ENCODE measurements around the gene BTNL2.

The BTNL2 gene

DNA sequence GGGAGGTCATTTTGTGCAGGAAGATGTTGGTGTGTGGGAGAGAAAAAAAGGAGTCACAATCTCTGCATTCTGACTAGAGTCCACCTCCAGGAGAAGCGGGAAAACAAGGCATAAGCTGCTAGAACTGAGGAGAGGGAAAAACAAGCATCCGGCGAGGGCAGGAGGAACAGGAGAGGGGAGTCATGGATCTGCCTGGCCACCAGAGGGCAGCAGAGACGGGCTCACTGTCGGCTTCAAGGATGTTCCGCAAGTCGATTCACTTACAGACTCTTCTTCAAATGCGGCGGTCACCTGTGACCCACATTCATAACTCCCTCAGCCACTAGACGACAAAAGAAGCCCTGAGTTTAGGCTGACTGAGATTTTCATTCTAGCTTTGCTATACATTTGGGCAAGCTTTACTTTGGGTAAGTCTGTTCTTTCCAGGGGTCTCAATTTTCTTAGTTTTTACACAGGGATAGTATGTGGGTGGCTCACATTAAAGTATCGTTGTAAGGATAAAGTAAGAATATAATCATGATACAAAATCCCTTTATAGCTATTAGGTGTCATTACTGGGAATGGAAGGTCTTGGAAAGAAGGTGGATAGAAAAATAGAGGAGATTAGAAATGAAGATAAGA lies 6.6 kb upstream of the BTNL2 start:
- DNase-seq: peak; percentile 77 to 86

DNA sequence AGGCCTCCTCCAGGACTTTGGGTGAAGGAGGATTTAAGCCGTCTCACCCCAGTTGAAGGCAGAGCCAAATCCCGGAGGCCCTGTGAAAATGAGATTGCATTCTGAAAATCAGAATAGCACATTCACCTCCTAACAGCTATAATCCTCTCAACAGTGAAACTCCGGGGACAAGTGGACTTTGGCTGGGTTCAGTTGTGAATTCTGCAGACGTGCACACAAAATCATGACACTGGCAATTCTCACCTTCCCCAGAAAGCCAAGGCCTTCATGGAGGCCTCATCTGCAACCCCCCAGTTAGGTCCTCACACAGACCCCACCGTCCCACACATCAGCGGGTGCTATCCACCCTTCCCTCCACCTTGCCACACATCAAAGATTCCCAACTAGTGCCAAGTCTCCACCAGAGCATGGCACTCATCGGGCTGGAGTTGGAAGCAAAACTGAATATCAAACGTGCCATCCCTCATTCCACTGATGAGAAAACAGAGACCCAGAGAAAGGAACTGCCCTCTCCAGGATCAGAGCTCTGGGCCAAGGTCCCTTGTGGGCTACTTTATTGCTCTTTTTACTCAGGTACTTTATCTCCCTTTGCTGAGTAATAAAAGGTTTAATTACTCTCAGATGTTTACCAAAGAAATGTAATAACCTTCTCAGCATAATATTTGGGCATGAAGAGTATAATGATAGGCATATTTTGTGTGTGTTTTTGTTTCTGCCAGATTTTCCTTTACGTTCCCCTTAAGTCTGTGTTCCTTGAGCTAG lies 4.8 kb upstream of the BTNL2 start:
- DNase-seq: no peak

DNA sequence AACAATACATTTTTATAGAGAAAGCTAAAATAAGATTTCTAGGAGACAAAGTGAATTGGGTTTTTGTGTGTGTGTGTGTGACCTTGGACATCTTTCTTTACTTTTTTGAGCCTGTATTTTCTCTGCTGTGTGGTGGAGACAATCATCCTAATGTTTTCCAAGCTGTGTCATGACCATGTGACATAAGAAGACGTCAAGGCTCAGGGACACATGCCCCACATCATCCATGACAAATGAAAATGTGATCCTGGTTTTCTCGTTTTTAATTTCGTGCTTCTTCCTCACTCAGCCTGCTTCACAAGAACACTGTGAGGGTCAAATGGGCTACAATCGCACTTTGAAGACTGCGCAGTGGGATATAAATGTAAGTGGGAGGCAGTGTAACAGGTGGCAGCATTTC lies 3.9 kb upstream of the BTNL2 start:
- DNase-seq: no peak

DNA sequence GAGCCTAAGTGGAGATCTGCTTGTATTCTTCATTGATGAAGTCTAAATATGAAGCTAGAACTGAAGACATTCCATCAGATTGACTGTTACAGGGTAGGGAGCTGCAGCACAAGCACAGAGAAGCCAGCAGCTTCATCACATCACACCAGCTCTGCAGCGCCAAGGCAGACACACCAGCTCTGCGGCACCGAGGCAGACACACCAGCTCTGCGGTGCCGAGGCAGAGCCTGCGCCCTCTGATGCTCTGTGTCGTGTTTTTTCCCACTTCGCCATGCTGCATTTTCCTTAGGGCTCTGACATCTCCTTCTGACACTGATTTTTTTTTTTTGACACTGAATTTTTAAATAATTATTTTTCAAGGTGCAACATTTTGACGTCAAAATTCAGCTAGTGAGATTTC lies 784 bp downstream of the BTNL2 start:
- no peak for DNase-seq

DNA sequence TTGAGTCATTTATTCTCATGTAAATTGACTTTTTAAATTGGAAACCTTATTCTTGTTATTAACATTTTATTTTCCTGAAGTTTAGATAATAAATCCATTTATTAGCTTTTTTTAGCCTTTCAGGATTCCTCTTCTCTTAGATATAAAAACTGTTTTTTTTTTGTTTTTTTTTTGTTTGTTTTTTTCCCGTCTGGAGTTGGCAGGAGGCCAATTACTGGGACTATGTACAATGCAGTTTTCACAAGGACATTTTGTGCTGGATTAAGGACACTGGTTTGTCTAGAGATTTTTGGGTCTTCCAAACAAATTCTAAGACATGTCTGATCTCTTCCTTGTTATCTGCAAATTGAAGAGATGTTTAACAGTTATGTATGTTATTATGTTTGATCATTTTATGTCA lies 1.3 kb downstream of the BTNL2 start:
- DNase-seq: no peak

DNA sequence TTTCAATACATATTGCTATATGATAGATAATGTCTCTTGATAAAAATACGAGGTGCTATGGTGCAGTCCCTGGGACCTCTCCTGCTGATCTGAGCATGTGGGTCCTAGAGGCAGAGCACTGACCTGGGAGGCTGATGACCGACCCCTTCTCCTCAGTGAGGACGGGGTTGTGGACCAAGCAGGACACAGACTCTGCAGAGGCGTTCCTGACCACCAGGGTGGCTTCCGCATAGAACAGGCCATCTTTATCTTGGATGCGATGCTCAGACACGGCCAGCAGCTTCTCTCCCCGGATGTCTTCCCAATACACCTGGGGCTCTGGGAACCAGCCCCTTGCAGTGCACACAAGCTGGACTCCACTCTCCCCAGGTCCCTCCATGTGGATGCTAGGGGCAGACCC lies 4.2 kb downstream of the BTNL2 start:
- DNase-seq: no peak

DNA sequence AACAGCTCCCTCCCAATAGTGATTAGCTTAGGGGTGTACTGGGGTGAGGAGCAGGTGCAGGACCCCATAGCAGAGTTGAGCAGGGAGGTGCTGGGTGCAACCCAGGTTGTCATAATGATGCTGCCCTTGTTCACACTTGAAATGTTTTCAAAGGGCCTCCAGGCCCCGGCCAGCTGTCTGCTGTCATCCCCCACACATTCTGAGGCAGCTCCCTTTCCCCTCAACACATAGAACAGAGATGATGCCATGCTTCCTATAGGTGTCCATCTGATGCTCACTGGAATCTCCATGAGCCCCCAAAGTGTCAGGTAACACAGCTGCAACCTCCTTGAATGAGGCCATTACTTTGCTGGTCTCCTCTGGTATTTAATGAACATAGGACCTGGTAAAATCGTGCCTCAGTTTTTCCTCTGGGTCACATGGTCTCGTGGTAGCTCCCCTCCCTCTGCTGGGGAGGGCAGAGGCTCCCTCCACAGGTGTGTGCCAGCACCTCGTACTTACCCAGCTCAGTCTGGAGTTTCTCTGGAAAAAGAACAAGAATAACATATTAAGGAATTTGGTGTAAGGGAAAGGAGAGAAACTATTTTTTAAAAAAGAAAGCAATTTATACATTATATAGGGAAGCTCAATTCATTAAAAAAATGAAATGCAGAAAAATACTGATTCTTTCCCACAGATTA lies 5.6 kb downstream of the BTNL2 start:
- no peak for DNase-seq

DNA sequence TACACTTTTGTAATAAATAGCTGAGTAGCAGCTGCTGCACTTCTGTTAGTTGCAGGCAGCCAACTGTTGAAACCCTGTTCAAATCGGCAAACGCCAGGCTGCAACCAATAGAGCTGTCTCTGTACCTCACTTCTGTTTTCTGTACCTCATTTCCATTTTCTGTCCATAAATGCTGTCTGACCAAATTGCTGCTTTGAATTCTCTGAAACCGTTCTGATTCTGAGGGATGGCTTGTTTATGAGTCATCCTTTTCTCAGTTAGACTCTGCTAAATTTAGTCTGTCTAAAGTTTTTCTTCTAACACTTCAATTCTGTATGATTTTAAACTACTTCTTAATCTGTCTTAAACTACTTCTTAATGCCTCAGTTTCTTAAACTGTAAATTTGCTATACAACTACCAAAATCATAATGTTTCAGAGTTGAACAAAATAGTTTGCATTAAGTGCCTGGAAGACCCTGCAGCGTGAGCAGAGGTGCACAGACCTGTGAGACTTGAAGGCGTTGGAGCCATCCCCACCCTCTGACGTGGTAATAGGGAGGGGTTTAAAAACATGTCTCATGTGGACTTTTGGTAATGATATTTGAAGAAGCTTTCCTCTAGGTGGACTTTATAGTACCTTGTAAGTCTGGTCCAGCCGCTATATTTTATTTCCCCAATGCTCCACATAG lies 9.6 kb downstream of the BTNL2 start:
- DNase-seq: no peak

DNA sequence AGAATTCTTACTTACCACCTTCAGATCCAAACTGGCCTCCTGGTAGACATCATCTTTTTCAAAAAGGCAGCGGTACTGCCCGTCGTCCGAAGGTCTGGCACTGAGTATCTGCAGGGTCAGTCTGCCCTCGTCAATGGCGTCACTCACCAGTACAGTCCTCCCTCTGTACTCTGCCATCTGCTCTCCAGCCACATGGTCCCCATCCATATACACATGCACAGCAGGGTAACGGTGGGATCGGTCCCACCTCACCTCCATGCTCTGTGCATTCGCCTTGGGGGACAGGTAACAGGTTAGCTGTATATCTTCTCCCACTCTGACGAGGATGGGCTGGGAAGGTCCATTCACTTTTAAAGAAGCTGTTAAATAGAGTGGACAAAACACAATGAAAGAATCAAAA lies 11.0 kb downstream of the BTNL2 start:
- DNase-seq: no peak

DNA sequence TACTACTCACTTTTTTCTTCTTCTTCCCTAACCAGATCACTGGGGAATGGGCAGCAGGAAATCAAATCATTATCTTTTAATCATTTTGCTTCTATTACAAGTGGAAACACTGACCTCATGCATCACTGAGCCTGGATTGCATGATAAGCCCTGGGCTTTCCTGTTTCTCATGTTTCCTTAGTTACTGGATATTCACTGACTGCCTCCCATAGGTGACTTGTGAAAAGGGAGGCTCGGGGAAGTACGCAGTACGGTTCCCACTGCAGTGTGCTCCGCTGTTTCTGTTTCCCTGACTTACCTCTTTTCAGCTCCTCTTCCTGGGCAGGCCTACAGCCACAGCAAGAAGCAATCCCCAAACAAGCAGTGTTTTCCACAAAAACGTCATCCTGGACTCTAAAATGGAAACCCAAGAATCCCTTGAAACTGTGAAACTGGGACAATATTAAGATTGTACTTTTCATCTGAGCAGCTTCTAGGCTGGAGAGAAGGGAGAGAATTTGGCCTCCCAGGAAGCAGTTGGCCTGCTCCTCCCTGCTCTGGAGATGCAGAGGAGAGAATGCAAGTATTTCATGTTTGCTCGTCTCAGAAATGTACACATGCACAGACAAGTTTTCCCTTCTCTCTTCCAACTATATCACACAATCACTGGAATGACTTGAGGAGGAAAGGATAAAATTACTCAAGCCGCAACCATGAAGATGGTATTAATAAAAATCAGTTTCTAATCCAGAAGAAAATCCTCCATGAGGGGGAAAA lies 13.1 kb downstream of the BTNL2 start:
- no peak for DNase-seq

DNA sequence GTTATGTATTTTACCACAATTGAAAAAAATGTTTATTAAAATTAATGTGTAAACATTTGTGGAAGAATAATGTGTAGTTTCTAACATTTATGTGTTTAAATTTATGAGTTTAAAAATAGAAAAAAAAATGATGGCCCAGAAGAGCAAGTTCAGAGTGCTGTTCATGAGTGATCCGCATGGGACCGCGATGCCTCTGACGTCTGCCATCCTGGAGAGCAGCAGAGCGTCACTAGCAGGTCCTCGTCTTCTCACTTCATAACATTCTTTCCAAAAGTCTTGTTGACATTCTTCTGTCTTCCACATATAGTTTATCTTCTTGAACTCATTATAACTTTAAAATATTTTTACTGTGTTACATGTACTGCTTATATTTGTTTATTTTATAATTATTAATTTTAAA lies 15.5 kb downstream of the BTNL2 start:
- no peak for DNase-seq

DNA sequence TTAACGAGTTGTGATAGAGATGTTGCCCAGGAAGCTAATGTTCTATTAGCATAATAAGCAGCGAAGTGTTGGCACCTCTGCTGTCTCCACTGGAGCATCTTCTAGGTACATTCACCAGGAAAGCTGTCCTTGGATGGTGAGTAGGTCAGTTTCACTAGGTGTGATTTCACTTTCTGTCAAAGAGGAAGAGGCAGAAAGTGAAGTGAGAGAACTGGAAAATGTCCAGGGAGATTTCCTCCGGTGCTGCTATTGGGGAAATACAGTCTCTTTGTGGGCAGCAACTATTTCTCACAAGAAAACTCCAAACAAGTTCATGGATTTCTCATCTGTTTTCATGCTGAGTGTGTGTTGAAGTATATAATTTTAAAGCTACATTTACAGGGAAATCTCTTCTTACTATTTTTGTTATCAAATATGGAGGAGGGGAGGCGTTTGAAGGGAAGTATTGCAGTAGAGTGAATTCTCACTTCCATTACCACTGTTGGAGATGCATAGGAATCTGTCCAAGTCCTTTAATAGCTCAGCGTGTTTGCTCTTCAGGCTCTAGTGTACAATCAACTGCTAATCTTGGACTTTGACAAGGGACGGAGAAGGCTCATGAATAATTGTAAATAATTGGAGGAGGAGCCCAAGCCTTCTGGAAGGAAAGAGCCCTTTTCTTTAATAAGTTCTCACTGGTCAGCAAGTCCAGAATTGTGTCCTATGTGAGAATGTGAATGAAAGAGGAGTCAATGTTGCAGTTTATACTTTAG lies 19.2 kb downstream of the BTNL2 start:
- DNase-seq: no peak

DNA sequence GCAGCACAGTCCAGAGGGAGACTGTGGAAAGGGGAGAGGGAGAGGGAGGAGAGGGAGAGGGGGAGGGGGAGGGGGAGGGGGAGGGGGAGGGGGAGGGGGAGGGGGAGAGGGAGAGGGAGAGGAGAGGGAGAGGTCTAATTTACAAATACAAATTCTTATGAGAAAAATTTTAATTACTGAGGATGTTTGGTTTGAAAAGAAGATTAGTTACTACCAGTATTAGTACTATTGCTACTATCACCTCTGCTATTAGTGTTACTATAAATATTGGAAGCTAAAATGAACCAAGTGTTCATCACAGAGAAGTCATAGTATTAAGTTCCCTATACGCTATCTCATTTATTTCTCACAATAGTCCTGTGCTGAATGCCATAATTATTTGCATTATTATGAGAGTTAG lies 20.9 kb downstream of the BTNL2 start:
- DNase-seq: no peak

DNA sequence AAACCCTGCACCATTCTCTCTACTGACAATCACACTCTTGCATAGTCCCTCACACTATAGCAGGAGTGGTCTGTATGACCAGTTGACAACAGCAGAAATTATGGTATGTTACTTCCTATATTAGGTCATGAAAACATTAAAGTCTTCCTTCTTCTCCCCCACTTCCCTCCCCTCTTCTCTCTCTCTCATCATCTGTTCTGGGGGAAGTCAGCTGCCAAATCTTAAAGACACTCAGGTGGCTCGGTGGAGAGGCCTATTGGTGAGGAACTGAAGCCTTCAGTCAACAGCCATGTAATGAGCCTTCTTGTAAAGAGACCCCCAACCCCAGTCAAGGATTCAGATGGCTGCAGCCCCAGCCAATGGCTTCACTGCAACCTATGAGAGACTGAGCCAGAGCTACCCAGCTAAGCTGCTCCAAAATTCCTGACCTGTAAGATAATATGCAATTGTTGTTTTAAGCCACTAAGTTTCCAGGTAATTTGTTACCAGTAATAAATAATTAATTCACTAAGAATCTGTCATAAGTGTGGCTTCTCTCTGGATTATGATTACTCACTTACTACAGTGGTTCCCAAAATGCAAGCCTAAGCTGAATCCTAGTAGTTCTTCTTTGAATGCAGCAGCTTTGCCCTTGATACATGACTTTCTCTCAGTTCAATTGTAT lies 24.1 kb downstream of the BTNL2 start:
- no peak for DNase-seq

DNA sequence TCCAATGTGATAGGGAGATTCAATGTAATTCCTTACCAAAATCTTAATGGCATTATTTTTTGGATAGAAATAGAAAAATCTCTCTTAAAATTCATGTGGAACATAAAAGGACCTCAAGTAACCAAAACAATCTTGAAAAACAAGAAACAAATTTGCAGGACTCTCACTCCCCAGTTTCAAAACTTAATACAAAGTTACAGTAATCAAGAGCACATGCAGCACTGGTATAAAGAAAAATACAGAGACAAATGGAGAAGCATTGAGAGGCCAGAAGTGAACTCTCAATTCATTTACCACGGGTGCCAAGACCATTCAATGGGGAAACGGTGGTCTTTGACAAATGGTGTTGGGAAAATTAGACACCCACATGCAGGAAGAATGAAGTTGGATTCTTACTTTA lies 27.4 kb downstream of the BTNL2 start:
- DNase-seq: no peak

DNA sequence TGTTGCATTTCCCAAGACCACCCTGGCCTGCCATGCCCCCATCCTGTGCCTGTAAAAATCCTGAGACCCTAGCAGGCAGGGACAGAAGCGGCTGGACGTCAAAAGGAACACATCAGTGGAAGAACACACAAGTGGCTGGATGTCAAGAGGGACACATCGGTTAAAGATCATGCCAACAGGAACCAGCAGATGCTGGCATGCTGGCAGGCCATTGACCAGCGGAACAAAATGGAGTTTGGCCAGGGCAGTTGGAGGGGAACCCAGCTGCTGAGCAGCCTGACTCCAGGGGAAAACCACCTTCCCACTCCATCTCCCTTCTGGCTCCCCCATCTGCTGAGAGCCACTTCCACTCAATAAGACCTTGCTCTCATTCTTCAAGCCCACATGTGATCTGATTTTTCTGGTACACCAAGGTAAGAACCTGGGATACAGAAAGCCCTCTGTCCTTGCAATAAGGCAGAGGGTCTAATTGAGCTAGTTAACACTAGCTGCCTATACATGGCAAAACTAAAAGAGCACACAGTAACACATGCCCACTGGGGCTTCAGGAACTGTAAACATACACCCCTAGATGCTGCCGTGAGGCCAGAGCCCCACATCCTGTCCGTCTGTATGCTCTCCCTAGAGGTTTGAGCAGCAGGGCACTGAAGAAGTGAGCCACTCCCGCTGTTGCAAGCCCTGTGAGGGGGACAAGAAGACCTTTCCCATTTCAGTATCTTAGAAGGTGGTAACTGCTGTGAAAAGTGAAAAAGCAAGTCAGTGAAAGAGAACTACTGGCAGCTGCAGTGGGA lies 31.0 kb downstream of the BTNL2 start:
- no peak for DNase-seq

DNA sequence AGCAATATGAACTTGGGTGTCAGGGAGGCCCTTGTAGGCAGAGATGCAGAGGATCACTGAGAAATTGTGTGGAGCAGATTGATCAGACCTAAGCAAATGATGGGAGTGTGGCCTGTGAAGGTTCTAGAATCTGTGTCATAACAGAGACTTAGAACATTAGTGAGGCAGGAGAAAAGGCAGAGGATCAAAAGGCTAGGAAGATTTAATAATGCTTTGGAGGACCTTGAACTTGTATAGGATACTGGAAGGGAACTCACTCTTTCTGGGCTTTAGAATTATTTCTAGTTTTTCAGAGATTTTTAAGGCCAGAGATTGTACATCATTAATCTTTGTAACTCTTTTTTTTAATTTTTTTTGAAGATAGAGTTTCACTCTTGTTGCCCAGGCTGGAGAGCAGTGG lies 35.2 kb downstream of the BTNL2 start, which contains the start of gene TSBP1:
Gene TSBP1 (minus strand): TSS at position 101 of the 400 bp plus-strand sequence. CDS start 197 bp downstream, outside the sequence.
- no peak for DNase-seq

DNA sequence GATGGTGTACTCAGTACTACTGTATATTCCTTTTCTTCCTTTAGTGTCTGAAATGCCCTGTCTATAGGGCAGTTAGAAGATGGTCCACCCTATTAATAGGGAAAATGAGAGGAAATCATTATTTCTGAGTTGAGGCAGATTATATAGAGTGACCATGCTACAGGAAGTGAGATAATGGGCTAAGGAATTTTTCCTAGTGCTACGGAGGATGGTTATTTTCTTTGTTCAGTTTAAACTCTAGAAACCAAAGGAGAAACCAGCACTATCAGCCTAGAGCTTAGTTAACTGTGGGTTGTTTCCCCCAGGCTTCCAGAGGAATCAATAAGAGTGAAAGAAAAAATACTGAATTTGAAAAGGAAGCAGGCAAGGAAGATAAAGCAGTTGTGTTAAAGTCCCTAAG lies 35.8 kb downstream of the BTNL2 start:
- no peak for DNase-seq

DNA sequence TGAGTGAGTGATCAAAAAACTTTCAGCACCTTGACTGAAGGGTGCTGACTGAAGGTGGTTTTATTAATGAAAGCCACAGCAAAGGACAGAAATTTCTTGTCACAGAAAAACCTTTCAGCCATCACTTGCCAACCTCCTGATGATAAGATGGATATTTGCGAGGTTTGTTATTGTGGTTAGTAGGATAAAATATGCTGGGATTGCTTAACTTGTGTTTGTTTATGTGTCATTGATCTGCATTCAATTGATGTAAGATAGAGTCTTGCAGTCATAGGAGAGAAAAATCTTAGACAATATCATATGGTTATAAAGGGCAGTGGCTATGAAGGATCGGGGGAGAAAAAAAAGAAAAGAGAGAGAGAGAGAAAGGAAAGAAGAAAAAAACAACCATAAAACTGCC lies 36.5 kb downstream of the BTNL2 start:
- no peak for DNase-seq

DNA sequence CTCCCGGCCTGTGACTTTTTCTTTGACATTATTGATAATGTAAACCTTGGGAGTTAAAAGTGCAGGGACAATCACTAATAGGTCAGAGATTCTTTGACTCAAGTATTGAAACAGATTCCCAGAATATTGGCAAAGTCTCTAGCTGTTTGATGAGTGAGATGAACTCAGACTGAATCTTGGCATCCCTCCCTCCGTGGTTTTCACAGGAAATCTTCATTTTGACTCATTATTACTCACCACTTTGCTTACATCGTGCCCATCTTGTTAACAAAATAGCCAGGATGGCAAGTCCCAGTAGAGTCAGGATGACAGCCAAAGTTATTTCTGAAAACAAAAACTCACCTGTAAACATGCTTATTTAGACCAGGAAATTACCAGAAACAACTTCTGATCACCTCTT lies 37.3 kb downstream of the BTNL2 start:
- DNase-seq: no peak

DNA sequence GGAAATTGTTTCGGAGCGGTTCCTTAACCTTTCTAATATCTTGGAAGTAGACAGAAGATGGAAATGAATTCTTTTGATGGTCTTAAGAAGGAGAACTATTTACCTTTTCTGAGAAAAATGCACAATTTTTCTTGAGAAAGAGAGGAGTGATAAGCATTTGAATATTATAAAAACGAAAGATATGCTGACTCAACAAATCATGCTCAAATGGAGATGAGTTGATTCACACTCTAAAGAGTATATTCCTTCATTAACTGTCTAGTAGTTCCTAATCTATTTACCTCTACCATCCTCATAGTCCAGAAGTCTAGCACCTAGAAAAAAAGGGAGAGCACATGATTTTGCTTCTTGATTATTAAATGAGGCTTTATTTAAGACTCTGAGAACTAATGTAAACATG lies 39.3 kb downstream of the BTNL2 start:
- no peak for DNase-seq
